ENCODE results near the gene SPATA18. TPM values are rescaled to one million over a fixed set of nuclear protein-coding genes. Genes with fewer than 3 reads are reported as not detected.

SPATA18 gene
- total and polyA plus RNA-seq, 10 donors = 0.18 to 3.3 (median 0.68) TPM

- Histone ChIP-seq H3K36me3 (no peaks in the 10 kb centered on the region), H3K9me3 (no peaks in the 10 kb centered on the region)
- TF ChIP-seq POLR2AphosphoS5 (IDR thresholded peaks at IDR 0.05) = no peak
- no peak for TF ChIP-seq POLR2A (IDR thresholded peaks at IDR 0.05)
- TF ChIP-seq CTCF (IDR thresholded peaks at IDR 0.05 in 8 of 11, conservative IDR thresholded peaks at IDR 0.05 in 3 of 11) = no peak
Measured at GRCh38 chr4:52058275-52058674, 7.2 kb downstream of the SPATA18 start.

GRCh38 chr4:52059372-52059771, 8.3 kb downstream of the SPATA18 start:
- H3K36me3 ChIP-seq = no peaks in the 10 kb centered on the region
- no peak for DNase-seq

More at GRCh38 chr4:52058275-52058674, 7.2 kb downstream of the SPATA18 start:
- WGBS, 5 donors = 71 to 100% (median 94%) methylated on average over 1 of the region's 1 CpG
- Histone ChIP-seq H3K27ac (no peak overlapping the region), H3K4me3 (no peak overlapping the region), H3K4me1 (peaks cover 0 to 5% (median 0%) of the 10 kb centered on the region in 6 donors), H3K27me3 (replicated peaks in 1 of 7) (peaks cover 0 to 19% (median 0%) of the 10 kb centered on the region in 7 donors)
- DNase-seq = no peak
- intact Hi-C loops (cut with DNase I; ENCODE audit: low total_unique reads) = no loop called here

GRCh38 chr4:52069571-52069970, 18.5 kb downstream of the SPATA18 start:
- TF ChIP-seq CTCF (IDR thresholded peaks at IDR 0.05 in 8 of 11, conservative IDR thresholded peaks at IDR 0.05 in 3 of 11) = no peak
- no peak for TF ChIP-seq POLR2A (IDR thresholded peaks at IDR 0.05)
- TF ChIP-seq POLR2AphosphoS5 (IDR thresholded peaks at IDR 0.05) = no peak
- no peaks in the 10 kb centered on the region for H3K36me3 ChIP-seq
- WGBS, 5 donors = 61 to 88% (median 80%) methylated on average over 1 of the region's 1 CpG

More at GRCh38 chr4:52059372-52059771, 8.3 kb downstream of the SPATA18 start:
- no peak overlapping the region for H3K4me3 ChIP-seq
- intact Hi-C loops (cut with DNase I; ENCODE audit: low total_unique reads) = no loop called here
- H3K27ac ChIP-seq = no peak overlapping the region
- WGBS, 5 donors = 55 to 76% (median 68%) methylated on average over 3 of the region's 3 CpGs
- H3K27me3 ChIP-seq (replicated peaks in 1 of 7) = peaks cover 0 to 8% (median 0%) of the 10 kb centered on the region in 7 donors
- no peaks in the 10 kb centered on the region for H3K9me3 ChIP-seq
- TF ChIP-seq POLR2AphosphoS5 (IDR thresholded peaks at IDR 0.05) = no peak
- TF ChIP-seq CTCF (IDR thresholded peaks at IDR 0.05 in 8 of 11, conservative IDR thresholded peaks at IDR 0.05 in 3 of 11) = no peak
- no peak for TF ChIP-seq POLR2A (IDR thresholded peaks at IDR 0.05)
- peaks cover 0 to 5% (median 0%) of the 10 kb centered on the region in 6 donors for H3K4me1 ChIP-seq

GRCh38 chr4:52071791-52072546, 20.9 kb downstream of the SPATA18 start:
- no peaks in the 10 kb centered on the region for H3K36me3 ChIP-seq
- peaks cover 0 to 37% (median 4%) of the 10 kb centered on the region in 7 donors for H3K27me3 ChIP-seq (replicated peaks in 1 of 7)
- no peak overlapping the region for H3K4me3 ChIP-seq
- H3K4me1 ChIP-seq = no peaks in the 10 kb centered on the region
- no peak overlapping the region for H3K27ac ChIP-seq
- no peak for DNase-seq
- H3K9me3 ChIP-seq = no peaks in the 10 kb centered on the region
- 74 to 80% (median 77%) methylated on average over 10 of the region's 10 CpGs for WGBS, 5 donors
- TF ChIP-seq CTCF (IDR thresholded peaks at IDR 0.05 in 8 of 11, conservative IDR thresholded peaks at IDR 0.05 in 3 of 11) = no peak
- no peak for TF ChIP-seq POLR2A (IDR thresholded peaks at IDR 0.05)
- no peak for TF ChIP-seq POLR2AphosphoS5 (IDR thresholded peaks at IDR 0.05)
- intact Hi-C loops (cut with DNase I; ENCODE audit: low total_unique reads) = no loop called here

More at GRCh38 chr4:52069571-52069970, 18.5 kb downstream of the SPATA18 start:
- no peaks in the 10 kb centered on the region for H3K9me3 ChIP-seq
- H3K4me3 ChIP-seq = no peak overlapping the region
- intact Hi-C loops (cut with DNase I; ENCODE audit: low total_unique reads) = no loop called here
- H3K4me1 ChIP-seq = no peaks in the 10 kb centered on the region
- no peak overlapping the region for H3K27ac ChIP-seq
- no peak for DNase-seq
- peaks cover 0 to 25% (median 0%) of the 10 kb centered on the region in 7 donors for H3K27me3 ChIP-seq (replicated peaks in 1 of 7)

Data from spleen (tissue), 11 donors.